NCI-H1417 (cell line): ENCODE results near the gene POLA1.

Experiments
- DNase-seq, 3 experiments: peaks; one replicate each; lab custom pipeline; 2025; lab: John Stamatoyannopoulos, UW

POLA1 gene

DNA sequence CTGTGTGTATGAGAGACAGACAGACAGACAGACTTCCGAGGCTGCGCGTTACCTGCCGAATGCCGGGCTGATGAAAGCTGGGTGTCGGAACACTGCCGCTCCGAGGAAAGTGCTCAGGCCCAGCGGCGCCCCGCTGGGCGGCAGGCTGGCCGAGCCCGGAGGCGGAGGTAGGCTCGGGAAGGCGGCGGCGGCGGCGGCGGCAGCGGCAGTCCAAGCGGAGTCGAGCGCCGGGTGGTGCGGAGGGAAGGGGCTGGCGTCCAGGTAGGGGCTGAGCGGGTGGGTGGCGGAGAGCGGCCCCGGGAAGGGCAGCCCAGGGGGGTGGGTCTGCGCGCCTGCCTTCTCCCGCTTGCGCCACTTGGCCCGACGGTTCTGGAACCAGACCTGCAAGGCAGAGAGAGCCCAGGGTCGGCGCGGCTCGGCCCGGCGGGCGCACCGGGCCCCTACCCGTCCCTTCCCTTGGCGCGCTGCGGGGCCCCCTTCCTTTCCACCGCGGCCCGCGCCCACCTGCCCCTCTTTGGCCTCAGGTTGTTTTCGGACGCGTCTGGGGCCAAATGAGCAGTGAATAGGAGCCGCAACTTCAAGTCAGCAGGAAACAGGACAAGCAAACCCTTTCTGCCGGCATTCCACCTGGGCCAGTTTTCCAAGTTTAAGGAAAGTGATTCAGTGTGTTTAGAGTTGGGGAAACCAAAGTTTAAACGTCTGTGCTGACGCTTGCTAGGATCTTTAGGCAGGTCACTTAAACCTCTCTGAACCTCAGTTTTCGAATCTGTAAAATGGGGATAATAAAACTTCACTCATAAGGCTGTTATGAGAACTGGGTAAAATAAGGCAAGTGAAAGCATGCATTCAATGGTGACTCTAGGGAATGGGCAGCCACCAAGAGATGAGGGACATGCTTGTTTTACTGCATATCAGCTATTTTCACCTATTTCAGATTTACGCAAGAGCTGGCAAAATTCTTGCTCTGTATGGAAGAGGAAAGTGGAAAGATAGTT is 313.6 kb downstream of the POLA1 start:
- no peak for DNase-seq

DNA sequence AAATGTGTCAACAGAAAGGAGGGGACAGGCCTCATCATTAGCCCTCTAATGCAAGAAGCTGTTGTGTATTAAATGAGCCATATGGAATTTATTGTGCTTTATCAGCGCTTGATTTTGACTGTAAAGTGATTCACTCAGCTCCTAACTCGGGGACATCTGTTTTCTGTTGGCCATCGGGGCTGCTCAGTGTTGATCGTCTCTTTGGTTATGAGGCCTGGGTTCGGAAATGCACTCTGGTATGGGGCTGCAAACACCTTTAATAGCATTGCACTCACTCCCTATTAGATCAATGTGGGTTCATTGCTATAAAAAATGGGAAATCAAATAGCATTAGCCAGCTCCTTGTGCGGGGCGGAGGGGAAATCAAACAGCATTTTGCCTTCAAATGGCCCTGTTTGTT is 315.7 kb downstream of the POLA1 start:
- no peak for DNase-seq

DNA sequence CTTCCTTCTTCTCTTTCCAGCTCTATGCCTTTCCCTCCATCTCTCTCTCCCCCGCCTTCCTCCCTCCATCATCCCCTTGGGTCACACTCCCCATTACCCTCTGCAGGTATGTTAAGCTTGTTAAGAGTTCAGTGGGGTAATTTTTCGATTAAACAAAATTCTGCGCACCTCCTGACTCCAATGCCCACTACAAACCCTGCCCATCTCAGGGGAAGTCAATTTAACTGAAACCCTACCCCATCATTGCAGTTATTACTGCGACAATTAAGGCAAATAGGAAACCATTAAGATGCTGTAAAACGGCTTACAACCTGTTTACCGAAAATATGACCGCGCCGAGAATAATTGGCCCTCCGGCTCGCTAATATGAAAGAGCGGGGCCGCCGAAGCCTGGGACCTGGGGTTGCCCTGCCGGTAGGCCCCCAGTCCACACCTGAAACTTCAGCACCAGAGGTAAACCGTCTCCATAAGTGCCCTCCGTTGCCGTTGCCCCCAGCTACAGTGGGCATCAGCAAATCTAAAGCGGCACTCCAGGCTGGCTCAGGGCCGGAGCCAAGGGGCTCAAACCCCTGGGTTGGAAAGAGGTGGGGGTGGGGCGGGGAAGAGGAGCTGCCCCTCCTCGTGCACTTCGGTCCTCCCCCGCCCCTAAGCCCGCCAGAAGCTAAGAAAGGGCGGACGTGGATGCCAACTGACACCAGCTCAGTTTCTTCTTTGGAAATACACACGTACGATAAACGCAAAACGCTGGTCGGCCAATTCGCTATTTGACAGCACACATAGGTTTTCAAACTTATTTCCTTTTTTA is 317.3 kb downstream of the POLA1 start:
- DNase-seq: peak in 2 of 3 experiments; percentile 32 to 75

DNA sequence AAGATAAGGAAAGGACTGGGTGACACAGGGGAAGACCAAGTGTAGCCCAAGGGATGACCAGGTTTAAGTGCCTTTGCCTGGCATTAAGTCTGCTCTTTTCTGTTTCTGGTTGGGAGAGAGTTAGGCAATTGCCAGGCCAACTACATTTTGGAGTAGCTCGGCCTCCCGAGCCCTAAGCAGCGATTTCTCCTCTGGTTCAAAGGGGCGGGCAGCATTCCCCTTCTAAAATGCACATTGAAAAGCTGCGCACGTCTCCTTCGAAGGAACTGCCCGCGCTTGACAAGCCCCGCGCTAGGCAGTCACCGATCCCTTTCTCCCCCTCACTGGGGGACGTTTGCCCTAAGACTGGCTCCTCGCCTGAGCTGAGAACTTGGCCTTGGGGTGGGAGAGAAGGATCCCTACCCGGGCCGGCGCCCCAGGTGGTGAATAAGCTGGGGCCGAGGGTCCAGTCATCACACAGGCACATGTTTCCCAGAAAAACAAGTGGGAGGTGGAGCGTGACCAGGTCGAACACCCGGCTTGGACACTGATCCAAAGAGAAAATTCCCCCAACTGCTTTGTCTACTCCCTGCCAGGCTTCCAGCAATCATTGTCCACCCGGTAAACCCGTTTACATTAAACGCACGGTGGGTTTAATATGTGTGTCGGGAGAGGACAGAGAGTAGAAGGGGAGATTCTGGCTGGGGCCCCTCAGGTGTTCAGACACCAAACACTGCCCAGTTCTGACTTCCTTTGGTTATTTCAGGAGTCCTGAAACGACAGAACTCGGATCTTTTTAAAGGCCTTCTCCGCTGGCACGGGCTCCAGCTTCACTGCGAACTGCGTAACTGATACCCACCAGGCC is 318.1 kb downstream of the POLA1 start:
- no peak for DNase-seq

DNA sequence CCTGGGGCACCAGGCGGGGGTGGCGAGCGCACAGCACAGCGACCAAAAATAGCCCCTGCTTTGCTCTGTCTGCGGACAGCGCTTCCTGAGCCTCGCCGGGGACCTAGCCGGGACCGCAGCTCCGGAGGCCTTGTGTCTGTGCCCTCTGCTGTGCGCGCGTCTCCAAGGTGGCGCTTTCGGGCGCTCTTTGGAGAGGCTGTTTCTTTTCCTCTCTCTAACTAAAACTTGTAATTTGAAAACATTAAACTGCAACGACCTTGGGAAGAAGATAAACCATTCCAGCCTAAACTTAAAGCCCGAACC is 318.7 kb downstream of the POLA1 start:
- DNase-seq: no peak

DNA sequence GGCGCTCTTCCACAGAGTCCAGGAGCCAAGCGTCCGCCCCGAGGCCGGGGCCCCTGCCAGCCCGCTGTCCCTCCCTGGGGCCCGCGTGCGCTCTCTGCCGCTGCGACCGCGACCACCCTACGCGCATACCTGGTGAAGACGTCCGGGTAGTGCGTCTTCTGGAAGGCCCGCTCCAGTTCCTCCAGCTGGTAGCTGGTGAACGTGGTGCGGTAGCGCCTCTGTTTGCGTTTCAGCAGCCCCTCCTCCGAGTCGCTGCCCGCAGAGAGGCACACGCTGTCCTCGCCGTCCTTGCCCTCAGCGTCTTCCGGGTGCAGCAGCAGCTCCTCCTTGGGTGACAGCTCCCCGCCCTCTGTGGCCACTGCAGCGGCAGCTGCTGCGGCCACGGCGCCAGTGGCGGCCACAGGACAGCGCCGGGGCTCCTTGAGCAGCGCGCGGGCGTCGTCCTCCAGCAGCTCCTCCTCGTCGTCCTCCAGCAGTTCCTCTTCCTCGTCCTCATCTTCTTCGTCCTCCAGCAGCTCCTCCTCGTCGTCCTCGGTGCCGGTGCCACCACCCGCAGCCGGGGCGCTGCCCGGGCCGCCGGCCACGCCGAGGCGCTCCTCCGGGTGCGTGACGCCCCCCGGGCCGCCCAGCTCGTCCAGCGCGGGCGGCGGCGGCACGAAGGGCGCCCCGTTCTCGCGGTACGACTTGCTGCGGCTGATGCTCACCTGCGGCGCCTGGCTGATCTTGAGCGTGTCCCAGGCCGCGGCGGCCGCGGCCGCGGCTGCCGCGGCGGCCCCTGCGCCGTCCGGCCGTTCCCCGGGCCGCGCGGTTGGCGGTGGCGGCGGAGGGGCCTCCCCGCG is 319.3 kb downstream of the POLA1 start:
- DNase-seq: no peak

DNA sequence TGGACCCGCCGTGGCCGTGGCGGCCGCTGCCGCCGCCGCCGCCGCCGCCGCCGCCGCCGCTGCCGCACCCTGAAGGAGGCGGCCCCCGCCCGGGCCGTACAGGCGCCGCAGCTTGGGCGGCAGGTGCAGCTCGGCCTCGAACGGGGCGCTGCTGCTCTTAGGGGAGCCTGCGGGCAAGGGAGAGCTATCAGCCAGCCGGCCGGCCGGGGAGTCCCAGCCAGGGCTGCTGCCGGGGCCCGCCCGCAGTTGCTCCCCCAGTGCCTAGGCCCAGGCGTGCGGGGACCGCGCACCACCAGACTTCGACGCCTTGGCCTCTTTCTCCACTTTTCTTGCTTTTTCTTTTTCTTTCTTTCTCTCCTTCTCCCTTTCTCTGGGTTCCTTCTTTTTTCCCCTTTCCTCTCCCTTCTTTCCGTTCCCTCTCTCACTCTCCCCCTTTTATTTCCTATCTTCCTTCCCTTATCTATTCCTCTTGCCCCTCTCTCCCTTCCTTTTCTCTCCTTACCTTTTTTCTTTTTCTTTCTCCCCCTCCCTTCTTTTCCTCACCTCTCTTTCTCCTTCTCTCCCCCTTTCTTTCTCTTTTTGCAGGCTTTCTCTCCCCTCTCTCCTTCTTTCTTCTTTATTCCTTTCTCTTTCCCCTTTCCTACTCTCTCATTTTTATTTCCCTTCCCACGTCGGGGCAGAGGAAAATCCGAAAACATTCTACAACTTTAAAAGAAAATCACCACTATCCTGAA is 320.1 kb downstream of the POLA1 start:
- DNase-seq: peak; percentile 9 to 49 (median 43)

DNA sequence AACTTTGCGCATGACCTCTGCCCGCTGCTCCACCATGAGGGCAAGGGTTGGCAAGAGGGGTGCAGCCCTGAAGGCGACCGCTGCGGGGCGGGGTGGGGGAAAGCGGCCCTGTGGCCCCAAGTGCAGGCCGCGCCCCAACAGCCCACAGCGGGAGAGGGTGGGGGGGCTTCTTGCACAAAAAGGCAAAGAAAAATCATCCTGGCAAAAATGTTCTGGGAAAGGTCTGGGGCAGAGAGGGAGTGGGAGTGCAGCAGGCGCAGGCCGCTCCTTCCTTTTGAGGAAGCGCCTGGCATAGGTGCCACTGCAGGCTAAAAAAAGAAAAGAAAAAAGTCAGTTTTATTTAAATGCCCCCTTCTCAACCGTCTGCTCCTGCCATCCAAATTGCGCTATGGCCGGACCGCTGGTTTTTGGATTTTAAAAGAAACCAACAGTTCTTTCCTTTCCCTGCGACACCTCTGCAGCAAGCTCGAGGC is 320.7 kb downstream of the POLA1 start:
- DNase-seq: no peak

DNA sequence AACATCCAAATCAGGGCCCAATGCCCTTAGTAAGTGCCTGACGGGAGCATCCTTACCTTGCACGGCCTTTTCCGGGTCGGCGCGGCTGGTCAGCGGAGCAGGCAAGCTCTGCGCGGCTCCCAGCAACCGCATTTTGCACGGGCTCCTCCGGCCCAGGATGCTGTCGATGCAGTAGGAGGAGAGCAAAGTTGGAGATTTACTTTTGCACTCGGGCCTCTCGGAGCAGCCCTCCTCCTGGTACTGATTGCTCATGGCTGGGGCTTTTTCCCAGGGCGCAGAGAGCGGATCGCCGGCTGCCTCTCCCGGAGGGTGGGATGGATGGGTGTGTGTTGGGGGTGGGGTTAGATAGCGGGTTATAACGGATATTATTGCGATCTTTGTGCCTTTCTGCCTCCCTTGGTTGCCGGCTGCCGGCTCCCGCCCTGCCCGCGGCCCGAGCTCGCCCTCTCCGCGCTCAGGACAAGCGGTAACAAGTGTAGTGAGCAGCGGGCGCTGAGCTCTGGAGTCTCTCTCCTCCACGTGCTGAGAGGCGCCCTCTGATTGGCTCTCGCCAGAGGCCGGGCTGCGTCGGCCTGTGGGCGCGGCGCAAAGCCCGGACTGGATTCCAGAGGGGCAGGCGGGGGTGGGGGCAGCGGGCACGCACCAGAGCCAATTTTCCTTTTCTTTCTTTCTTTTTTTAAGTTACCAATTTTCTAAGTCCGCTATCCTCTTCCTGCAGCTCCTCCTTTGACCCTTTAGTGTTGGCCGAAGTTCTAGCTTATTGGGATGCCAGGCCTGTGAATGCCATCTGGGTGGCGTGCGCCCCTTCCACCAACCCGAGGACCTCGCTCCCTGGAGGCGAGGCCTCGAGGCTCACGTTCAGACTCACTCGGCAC is 322.0 kb downstream of the POLA1 start, which contains the start of gene ARX:
TSS of gene ARX (minus strand) at position 480 of the 875 bp plus-strand sequence. CDS start at position 252, 228 bp downstream.
- DNase-seq: peak; percentile 34 to 93 (median 90)

DNA sequence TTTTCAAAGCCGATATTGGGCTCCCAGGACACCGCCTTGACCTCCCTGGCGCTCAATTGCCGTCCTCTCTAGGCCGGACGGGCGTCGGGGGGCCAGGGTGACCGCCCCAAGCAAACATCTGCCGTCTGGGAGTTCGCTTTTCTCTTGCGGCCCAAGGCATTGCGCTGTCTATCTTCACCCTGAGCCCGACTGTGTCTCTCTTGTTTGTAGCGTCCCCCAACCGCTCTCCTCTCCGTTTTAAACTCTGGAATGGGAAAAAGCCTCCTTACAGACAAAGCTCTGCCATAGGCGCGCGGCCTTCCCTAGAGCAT is 322.6 kb downstream of the POLA1 start:
- DNase-seq: no peak

DNA sequence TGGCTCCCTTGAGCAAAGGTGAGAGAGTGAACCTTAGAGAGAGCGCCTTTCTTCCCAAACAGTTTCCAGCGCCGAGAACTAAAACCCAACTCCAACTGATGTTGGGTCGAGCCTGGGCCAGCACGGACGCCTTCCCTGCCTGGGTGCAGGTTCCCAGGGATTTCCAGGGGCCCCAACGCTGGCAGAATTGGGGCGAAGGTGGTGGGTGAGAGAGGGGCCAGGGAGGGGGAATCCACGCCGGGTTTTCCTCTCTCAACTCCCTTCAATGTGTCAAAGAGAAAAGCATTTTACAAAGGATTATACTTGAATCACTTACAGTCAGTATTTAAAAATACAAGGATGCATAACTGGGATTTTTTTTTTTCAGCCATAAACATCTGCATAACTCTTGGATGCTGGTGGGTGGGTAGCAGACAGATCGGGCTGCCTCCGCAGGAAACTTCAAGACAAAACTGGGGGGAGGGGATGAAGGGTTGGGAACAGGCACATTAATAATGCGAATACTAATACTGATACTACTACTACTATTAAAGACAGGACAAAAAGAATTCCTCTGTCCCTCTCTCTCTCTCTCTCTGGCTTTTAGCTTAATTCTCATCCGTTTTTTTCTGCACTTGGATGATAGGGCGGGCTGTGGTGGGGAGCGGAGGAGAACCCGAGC is 323.4 kb downstream of the POLA1 start:
- DNase-seq: peak in 2 of 3 experiments; percentile 64 to 68

DNA sequence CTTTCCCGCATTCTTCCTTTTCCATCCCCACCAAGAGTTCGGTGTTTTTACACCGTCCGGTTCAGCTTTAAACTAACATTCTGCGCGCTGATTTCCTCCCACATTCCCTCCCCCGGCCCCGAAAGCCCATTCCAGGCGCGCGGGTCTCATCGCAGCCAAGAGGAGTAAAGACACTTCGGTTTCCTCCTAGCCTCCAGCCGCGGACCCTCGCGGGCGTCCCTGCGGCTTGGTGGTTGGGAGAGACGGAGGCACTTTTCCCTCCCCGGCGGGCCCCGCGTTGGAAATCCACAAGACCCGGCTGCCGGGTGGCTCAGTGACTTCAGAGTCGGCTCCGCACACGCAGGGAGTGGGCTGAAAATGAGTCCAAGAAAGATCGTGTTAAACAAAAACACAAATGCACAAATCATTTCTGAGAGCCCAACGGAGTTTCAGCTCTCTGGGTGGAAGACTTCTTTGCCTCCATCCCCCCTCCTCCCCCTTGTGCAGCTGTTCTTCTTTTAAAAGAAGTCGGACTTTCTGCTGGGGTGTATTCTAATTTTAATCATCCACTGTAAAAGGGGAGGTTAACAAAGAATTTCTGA is 324.0 kb downstream of the POLA1 start:
- peak in 2 of 3 experiments; percentile 78 to 82 for DNase-seq

DNA sequence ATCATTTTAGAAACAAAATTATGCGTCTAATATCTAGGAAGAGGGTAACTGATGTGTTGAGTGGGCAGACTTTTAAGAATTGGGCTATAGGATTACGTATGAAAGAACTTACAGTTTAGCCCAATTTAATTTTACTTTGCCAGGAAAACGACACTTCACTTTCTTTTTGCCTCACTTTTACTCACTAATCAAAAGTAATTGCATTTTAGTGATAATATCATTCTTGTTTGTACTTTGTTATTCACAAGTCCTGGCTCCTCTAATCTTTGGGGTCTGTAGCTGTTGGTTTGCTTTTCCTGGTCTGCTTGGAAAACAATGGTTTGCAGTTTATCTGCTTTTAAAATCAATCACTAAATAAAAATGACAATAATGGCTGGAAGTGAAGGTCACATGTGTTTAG is 325.0 kb downstream of the POLA1 start:
- peak in 1 of 3 experiments; percentile 45 for DNase-seq

DNA sequence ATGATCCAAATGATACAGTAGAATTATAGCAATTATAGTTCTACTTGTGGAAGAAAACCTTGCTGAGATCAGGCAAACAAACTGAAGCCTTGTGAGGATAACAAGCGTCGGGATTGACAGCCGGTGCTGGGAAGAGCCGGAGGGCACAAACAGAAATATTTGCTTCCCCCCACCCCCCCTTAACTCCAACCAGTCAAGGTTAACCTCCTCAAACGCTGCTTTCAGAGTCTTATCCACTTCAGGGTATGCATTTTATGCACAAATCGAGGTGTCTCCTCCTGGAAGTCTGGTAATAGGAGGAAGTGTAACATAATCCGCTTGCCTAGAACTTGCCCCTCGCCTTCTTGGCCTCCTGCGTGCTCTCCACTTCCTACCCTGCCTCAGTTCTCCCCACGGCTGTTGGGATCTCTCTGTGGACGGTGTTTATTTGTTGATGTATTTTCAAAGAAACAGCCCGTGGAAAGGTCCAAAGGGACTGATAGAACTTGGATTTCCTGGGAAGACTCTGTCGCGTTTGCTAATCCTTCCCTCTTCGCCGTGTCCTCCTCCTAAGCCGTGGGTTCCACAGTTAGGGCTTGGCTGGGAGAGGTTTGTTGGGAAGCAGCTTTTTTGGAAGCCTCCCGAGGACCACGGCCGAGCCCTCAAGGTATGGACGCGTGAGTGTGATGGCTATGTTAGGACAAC is 326.1 kb downstream of the POLA1 start:
- DNase-seq: peak in 2 of 3 experiments; percentile 71 to 88

DNA sequence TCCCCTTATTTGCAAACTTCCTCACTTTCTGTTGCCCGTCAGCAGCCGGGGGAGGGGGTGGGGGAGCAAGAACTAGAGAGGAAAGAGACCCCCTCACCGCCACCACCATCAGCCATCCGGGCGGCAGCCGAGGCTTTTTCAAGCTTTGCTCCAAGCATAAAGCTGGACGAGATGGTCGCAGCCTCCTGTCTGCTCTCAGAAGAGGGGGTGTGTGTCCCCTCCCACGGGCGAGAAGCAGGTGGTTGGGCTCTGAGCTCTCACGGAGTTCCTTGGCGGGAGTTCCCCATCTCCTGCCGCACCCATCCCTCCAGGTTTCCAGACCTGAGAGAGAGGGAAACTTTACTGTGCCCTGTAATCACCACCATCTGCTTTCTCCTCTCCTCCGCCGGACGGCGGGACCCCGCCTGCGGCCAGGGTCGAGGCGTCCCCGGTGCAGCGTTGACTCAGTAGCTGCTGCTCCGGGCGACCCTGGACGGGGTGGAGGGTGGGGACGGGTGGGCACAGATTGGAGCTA is 326.7 kb downstream of the POLA1 start:
- DNase-seq: peak in 2 of 3 experiments; percentile 78 to 82

DNA sequence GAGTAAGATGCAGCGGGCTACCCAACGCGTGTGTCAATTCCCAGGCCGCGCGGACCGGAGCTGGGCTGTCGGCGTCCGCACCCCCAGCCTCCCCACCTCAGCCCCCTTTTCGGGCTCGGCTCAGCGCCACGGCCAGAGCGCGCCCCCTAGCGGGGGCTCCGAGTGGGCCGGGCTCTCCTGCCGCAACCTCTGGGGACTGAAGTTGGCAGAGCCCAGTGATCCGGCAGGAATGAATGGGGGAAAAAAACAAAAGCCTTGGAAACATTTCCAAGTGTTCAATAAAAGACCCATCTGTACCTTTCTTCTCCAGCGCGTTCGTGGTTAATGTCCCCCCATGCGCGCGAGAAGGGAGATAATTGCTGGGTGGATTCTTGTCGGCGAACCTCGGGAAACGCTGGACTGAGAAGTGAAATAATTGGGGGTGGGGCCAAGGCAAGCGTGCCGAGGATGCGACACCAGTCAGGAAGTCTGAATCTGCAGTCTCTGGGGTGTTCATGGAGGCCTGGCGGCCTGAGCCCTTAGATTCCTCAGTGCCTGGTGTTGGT is 327.3 kb downstream of the POLA1 start:
- DNase-seq: peak; percentile 4 to 82 (median 82)
